Activated CD8-positive, alpha-beta memory T cell treated with anti-CD3 and anti-CD28 coated beads, Interleukin-2, amount 50 U/mL, for 4 hours (primary cell): ENCODE results near the gene CNKSR1.

ENCODE experiments used
- DNase-seq: peaks from one replicate; pipeline ENCODE4 v3.0.0-alpha.2; 2020

Gene CNKSR1

GRCh38 chr1:26160527-26161414, 16.5 kb upstream of the CNKSR1 start:
- no peak for DNase-seq

- DNase-seq, result peak; percentile 38
Observed at GRCh38 chr1:26161415-26162219, 15.7 kb upstream of the CNKSR1 start.

- no peak for DNase-seq
Observed at GRCh38 chr1:26162220-26162709, 15.0 kb upstream of the CNKSR1 start.

GRCh38 chr1:26163684-26164035, 13.6 kb upstream of the CNKSR1 start:
- no peak for DNase-seq

- peak; percentile 60 for DNase-seq
Observed at GRCh38 chr1:26164036-26164860, 13.0 kb upstream of the CNKSR1 start.

- no peak for DNase-seq
Observed at GRCh38 chr1:26164861-26165842, 12.1 kb upstream of the CNKSR1 start.

GRCh38 chr1:26166719-26167281, 10.5 kb upstream of the CNKSR1 start:
- DNase-seq, result no peak

GRCh38 chr1:26168410-26169197, 8.7 kb upstream of the CNKSR1 start, which contains the start of gene C1orf232:
TSS of gene C1orf232 (minus strand) at chr1:26168963. CDS start at chr1:26168499, 464 bp downstream.
- DNase-seq, result no peak

GRCh38 chr1:26169198-26169554, 8.1 kb upstream of the CNKSR1 start:
- DNase-seq, result no peak

GRCh38 chr1:26169669-26170471, 7.4 kb upstream of the CNKSR1 start, which contains the start of gene ZNF593:
TSS of gene ZNF593 (plus strand) at chr1:26169908. CDS start at chr1:26169984, 76 bp downstream.
- peak; percentile 90 for DNase-seq

- no peak for DNase-seq
Observed at GRCh38 chr1:26170472-26170821, 6.8 kb upstream of the CNKSR1 start.

- DNase-seq, result no peak
Observed at GRCh38 chr1:26171084-26172072, 5.9 kb upstream of the CNKSR1 start, which contains the start of gene ZNF593OS. TSS of gene ZNF593OS (minus strand) at chr1:26171832. CDS start at chr1:26171661, 171 bp downstream.

GRCh38 chr1:26175346-26175745, 1.9 kb upstream of the CNKSR1 start:
- no peak for DNase-seq

GRCh38 chr1:26180010-26180506, 2.8 kb downstream of the CNKSR1 start:
- no peak for DNase-seq

- DNase-seq, result no peak
Observed at GRCh38 chr1:26181586-26182382, 4.5 kb downstream of the CNKSR1 start.

- DNase-seq, result no peak
Observed at GRCh38 chr1:26182383-26182696, 5.0 kb downstream of the CNKSR1 start.

- DNase-seq, result no peak
Observed at GRCh38 chr1:26184086-26184485, 6.8 kb downstream of the CNKSR1 start.
